Thymus (tissue), 11 donors: ENCODE results near the gene PPFIA1. TPM values are rescaled to one million over a fixed set of nuclear protein-coding genes. Genes with fewer than 3 reads are reported as not detected.
A peak's percentile ranks its signal among the peaks of the same experiment; 100 is the strongest.
"Not testable (repeated sequence)": the region's sequence is repeated elsewhere in the genome, so short reads cannot be mapped to it uniquely, and the experiment has no call there.

Experiments
- DNase-seq, 9 donors: peaks; one replicate each; pipeline ENCODE4 v3.0.0-alpha.2; 2013; ENCODE audit warnings: low spot score in 9 of 9, low read depth in 6 of 9, missing footprints in 1 of 9
- H3K27ac ChIP-seq, 2 donors: one replicate each; pipeline ENCODE4 v1.5.1; 2013; ENCODE audit warnings: control low read depth in 1 of 2, low read depth in 1 of 2, low read length in 1 of 2, mild to moderate bottlenecking in 1 of 2, moderate library complexity in 1 of 2
- H3K27me3 ChIP-seq, 2 donors: one replicate each; pipeline ENCODE4 v1.5.1; 2013; ENCODE audit warnings: low read length in 1 of 2; ENCODE audit not compliant: control insufficient read depth in 2 of 2, insufficient read depth in 1 of 2
- H3K36me3 ChIP-seq, 2 donors: one replicate each; pipeline ENCODE4 v1.5.1; 2013; ENCODE audit warnings: low read length in 1 of 2, mild to moderate bottlenecking in 1 of 2, moderate library complexity in 1 of 2; ENCODE audit not compliant: control insufficient read depth in 2 of 2, insufficient read depth in 2 of 2
- H3K4me1 ChIP-seq, 2 donors: one replicate each; pipeline ENCODE4 v1.5.1; 2013; ENCODE audit warnings: low read length in 2 of 2; ENCODE audit not compliant: control insufficient read depth in 2 of 2, insufficient read depth in 2 of 2
- H3K4me3 ChIP-seq, 2 donors: one replicate each; pipeline ENCODE4 v1.5.1; 2013; ENCODE audit warnings: low read length in 2 of 2, control low read depth in 1 of 2, mild to moderate bottlenecking in 1 of 2
- H3K9me3 ChIP-seq, 2 donors: one replicate each; pipeline ENCODE4 v1.5.1; 2013; ENCODE audit warnings: low read length in 1 of 2, mild to moderate bottlenecking in 1 of 2; ENCODE audit not compliant: control insufficient read depth in 2 of 2, insufficient read depth in 1 of 2
- WGBS: extraction: QIAGEN DNeasy Blood & Tissue Kit; methylation state at CpG from one replicate; pipeline ENCODE4 v1.1.7; 2013; 5-methylcytosine and 5-hydroxymethylcytosine counted together
- polyA plus RNA-seq: library from polyadenylated mRNA; stranded (reverse); fragments of 200-250 nt; gene quantifications from one replicate; pipeline ENCODE4 v1.2.3, GENCODE V29; 2013
- total RNA-seq: library from RNA; stranded (reverse); fragments of 120-200 nt; gene quantifications from one replicate; pipeline ENCODE4 v1.2.4, GENCODE V29; 2013
- donor health status: healthy.

Gene PPFIA1
- total and polyA plus RNA-seq, 2 donors: 22.0 to 23.3 TPM

GRCh38 chr11:70323806-70324205 is 53.3 kb downstream of the PPFIA1 start:
- Histone ChIP-seq H3K27me3 (no peaks in the 10 kb centered on the region), H3K36me3 (peaks cover 26 to 35% of the 10 kb centered on the region in 2 donors), H3K27ac (no peak overlapping the region), H3K9me3 (no peaks in the 10 kb centered on the region), H3K4me1 (peaks cover 0 to 3% of the 10 kb centered on the region in 2 donors), H3K4me3 (no peak overlapping the region)
- 98% methylated on average over 1 of the region's 1 CpG for WGBS
- no peak for DNase-seq

GRCh38 chr11:70324376-70325115 is 54.1 kb downstream of the PPFIA1 start:
- Histone ChIP-seq H3K27me3 (no peaks in the 10 kb centered on the region), H3K27ac (no peak overlapping the region), H3K36me3 (peaks cover 27 to 39% of the 10 kb centered on the region in 2 donors), H3K9me3 (no peaks in the 10 kb centered on the region), H3K4me1 (peaks cover 0 to 3% of the 10 kb centered on the region in 2 donors), H3K4me3 (no peak overlapping the region)
- 97% methylated on average over 10 of the region's 10 CpGs for WGBS
- no peak for DNase-seq

- peaks cover 0 to 3% of the 10 kb centered on the region in 2 donors for H3K4me1 ChIP-seq
- peaks cover 31 to 44% of the 10 kb centered on the region in 2 donors for H3K36me3 ChIP-seq
- peak overlapping the region in 1 of 2 donors; percentile 43 for H3K27ac ChIP-seq
- no peaks in the 10 kb centered on the region for H3K27me3 ChIP-seq
- H3K9me3 ChIP-seq: no peaks in the 10 kb centered on the region
- WGBS: 98% methylated on average over 3 of the region's 3 CpGs
- H3K4me3 ChIP-seq: no peak overlapping the region
- DNase-seq: no peak
Measured at GRCh38 chr11:70325824-70326223, 55.3 kb downstream of the PPFIA1 start.

GRCh38 chr11:70326365-70326811 is 55.9 kb downstream of the PPFIA1 start:
- Histone ChIP-seq H3K4me3 (no peak overlapping the region), H3K4me1 (peaks cover 0 to 3% of the 10 kb centered on the region in 2 donors), H3K27me3 (no peaks in the 10 kb centered on the region), H3K36me3 (peaks cover 27 to 44% of the 10 kb centered on the region in 2 donors), H3K27ac (peak overlapping the region in 1 of 2 donors; percentile 43), H3K9me3 (no peaks in the 10 kb centered on the region)
- peak in 1 of 9 donors; percentile 11 for DNase-seq
- WGBS: 93% methylated on average over 6 of the region's 6 CpGs

GRCh38 chr11:70326833-70327232 is 56.3 kb downstream of the PPFIA1 start:
- WGBS: 75% methylated on average over 2 of the region's 2 CpGs
- Histone ChIP-seq H3K36me3 (peaks cover 30 to 47% of the 10 kb centered on the region in 2 donors), H3K4me3 (no peak overlapping the region), H3K27me3 (no peaks in the 10 kb centered on the region), H3K27ac (no peak overlapping the region), H3K4me1 (peaks cover 0 to 3% of the 10 kb centered on the region in 2 donors), H3K9me3 (no peaks in the 10 kb centered on the region)
- no peak for DNase-seq

GRCh38 chr11:70327717-70328116 is 57.2 kb downstream of the PPFIA1 start:
- Histone ChIP-seq H3K27ac (no peak overlapping the region), H3K4me1 (peaks cover 0 to 3% of the 10 kb centered on the region in 2 donors)
- 97% methylated on average over 10 of the region's 10 CpGs for WGBS

GRCh38 chr11:70328556-70328955 is 58.1 kb downstream of the PPFIA1 start:
- Histone ChIP-seq H3K36me3 (peaks cover 46 to 63% of the 10 kb centered on the region in 2 donors), H3K27me3 (no peaks in the 10 kb centered on the region), H3K9me3 (no peaks in the 10 kb centered on the region), H3K4me3 (no peak overlapping the region), H3K27ac (no peak overlapping the region), H3K4me1 (no peaks in the 10 kb centered on the region)
- WGBS: 91% methylated on average over 4 of the region's 4 CpGs
- DNase-seq: no peak

More at GRCh38 chr11:70327717-70328116, 57.2 kb downstream of the PPFIA1 start:
- Histone ChIP-seq H3K36me3 (peaks cover 37 to 55% of the 10 kb centered on the region in 2 donors), H3K4me3 (no peak overlapping the region), H3K27me3 (no peaks in the 10 kb centered on the region), H3K9me3 (no peaks in the 10 kb centered on the region)
- DNase-seq: no peak

- H3K4me1 ChIP-seq, H3K27ac ChIP-seq, H3K9me3 ChIP-seq, DNase-seq, H3K27me3 ChIP-seq, H3K4me3 ChIP-seq: not testable (repeated sequence)
- H3K36me3 ChIP-seq: peaks cover 59 to 75% of the 10 kb centered on the region in 2 donors
- 87% methylated on average over 5 of the region's 5 CpGs for WGBS
Measured at GRCh38 chr11:70331320-70331843, 60.9 kb downstream of the PPFIA1 start.

- H3K27ac ChIP-seq: no peak overlapping the region
- H3K27me3 ChIP-seq: no peaks in the 10 kb centered on the region
- no peak for DNase-seq
- H3K36me3 ChIP-seq: peaks cover 59 to 75% of the 10 kb centered on the region in 2 donors
- no peak overlapping the region for H3K4me3 ChIP-seq
- WGBS: 98% methylated on average over 10 of the region's 10 CpGs
- no peaks in the 10 kb centered on the region for H3K4me1 ChIP-seq
- no peaks in the 10 kb centered on the region for H3K9me3 ChIP-seq
Measured at GRCh38 chr11:70331901-70332300, 61.4 kb downstream of the PPFIA1 start.
